GM12892 (cell line): Measurements from ENCODE around the gene AP1M2.

Experiments used
- DNase-seq: peaks from one replicate; pipeline ENCODE4 v3.0.0; 2011; ENCODE audit not compliant: insufficient read length
- FAIRE-seq: peaks from 2 replicates; lab custom pipeline; 2011; peaks lifted over from hg19 to GRCh38; lab: Jason Lieb, UNC
- POLR2A ChIP-seq: IDR thresholded peaks from 2 replicates; pipeline ENCODE4 v1.6.1; 2011; ENCODE audit warnings: low read depth, low read length, control low read depth
- POLR2AphosphoS5 ChIP-seq: IDR thresholded peaks from 2 replicates; pipeline ENCODE4 v1.6.1; 2011; ENCODE audit warnings: low read depth, low read length, control low read depth
- TAF1 ChIP-seq: IDR thresholded peaks from 2 replicates; pipeline ENCODE4 v1.6.1; 2011; ENCODE audit warnings: low read depth, mild to moderate bottlenecking, control low read depth, low read length, borderline replicate concordance

Gene AP1M2

GRCh38 chr19:10568062-10568825 is 18.9 kb downstream of the AP1M2 start:
- no peak for DNase-seq
- TF ChIP-seq TAF1, result no peak
- peak; percentile 33 for FAIRE-seq

GRCh38 chr19:10567656-10568055 is 19.5 kb downstream of the AP1M2 start:
- TF ChIP-seq POLR2AphosphoS5 (no peak), TAF1 (no peak), POLR2A (no peak)
- no peak for FAIRE-seq
- no peak for DNase-seq

DNA sequence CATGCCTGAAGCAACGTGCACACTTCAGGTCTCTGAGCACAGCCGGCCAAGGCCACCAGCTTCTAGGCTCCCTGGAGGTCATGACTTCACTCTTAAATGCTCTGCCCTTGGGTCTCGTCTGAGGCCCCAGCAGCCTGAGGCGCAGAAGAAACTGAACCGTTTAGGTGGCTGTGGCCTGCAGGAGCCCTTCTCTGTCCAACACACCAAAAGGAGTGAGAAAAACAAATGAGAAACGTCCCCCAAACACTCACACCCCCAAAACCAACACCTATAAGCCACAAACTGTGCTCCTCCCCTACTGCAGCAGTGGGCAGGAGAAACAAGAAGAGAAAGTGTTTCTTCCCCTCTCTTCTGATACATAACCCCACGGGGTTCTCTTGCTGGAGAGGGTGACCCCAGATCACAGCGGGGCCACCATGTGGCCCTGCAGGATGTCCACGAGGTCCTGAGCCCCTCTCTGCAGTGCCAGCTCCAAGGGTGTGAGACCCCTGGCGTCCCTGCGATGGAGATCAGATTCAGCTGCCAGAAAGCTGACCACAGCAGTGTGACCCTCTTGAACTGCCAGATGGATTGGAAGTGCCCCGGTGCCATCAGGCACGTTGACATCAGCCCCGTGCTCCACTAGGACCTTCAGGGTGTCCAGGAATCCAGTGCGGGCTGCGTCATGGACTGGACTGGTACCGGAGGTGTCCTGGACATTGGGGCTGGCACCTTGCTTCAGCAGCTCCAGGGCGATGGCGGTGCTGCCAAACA is 20.3 kb downstream of the AP1M2 start:
- TF ChIP-seq TAF1 (peak; percentile 37; the same call in 1 of the 2 replicates), POLR2A (peak; percentile 43), POLR2AphosphoS5 (0 out of 2 replicates have a peak, but pooled peaks have one; percentile 31)
- DNase-seq, result no peak
- peak; percentile 87 for FAIRE-seq

GRCh38 chr19:10566408-10566657 is 20.8 kb downstream of the AP1M2 start:
- FAIRE-seq, result no peak
- no peak for TF ChIP-seq TAF1
- no peak for TF ChIP-seq POLR2AphosphoS5
- TF ChIP-seq POLR2A, result no peak
- no peak for DNase-seq

DNA sequence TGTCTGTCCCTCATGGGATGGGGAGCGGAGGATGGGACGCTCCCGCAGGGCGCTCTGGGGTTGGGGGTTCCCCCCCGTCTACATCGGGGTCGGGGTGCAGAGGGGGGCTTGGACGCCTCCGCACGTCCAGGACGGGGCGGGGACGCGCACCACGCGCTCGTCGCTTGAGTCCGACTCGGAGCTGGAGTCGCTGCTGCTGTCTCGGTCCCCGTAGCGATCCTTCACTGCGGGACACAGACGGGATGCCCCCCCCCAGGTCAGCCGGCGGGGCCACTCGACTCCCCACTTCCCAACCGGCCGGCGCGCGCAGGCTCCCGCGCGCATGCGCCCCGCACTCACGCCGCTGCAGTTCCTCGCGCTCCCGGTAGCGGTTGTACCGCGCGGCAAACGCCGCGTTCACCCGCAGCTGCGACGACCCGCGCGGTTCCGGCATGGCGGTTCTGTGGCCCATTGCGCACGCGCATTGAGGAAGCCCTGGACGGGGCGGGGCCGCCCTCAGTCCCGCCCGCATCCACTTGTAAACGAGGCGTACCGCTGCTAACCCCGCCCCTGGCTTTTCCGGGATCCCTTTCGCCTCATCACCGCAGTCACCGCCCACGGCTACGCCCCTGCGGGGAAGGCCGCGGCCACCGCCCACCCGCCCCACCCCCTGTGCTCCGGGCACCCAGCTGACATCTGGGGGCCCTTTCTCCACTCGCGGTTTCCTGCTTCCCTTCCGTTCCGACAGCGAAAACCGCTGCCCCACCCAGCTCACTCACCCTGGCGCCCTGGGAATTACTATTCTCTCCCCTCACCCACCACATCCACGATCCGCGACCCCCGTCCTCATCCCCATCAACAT is 21.3 kb downstream of the AP1M2 start, which contains the start of gene KRI1:
Gene KRI1 (minus strand): TSS at position 444 of the 841 bp plus-strand sequence. CDS start 11 bp downstream, at position 433.
- FAIRE-seq, result peak; percentile 99
- peak; percentile 95 for DNase-seq
- peak; percentile 68; the same call in 1 of the 2 replicates for TF ChIP-seq TAF1
- peak; percentile 72 for TF ChIP-seq POLR2AphosphoS5
- TF ChIP-seq POLR2A, result peak; percentile 83

GRCh38 chr19:10565028-10565566 is 22.0 kb downstream of the AP1M2 start:
- peak; percentile 14 for FAIRE-seq
- TF ChIP-seq POLR2A (no peak), TAF1 (no peak), POLR2AphosphoS5 (no peak)
- peak; percentile 78 for DNase-seq

DNA sequence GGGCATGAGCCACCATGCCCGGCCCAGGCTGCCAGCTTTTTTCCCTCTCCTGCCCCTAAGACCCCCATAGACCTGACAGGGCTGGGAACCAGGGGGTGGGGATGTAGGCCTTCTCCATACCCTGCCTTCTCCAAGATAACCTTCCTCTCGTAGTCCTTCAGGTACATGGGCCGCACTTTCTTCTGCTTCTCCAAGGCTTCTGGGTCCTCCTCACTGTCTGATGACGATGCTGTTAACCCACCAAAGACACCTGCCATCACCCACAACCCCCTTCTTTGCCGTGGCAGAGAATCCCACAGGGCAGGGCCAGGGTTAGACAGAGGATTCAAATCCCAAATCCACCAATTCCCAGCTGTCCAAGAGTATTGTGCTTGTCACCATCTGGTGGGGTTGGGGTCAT is 24.5 kb downstream of the AP1M2 start:
- FAIRE-seq (no peak), DNase-seq (no peak)
- TF ChIP-seq TAF1, result no peak
- no peak for TF ChIP-seq POLR2A

GRCh38 chr19:10560154-10560553 is 27.0 kb downstream of the AP1M2 start:
- FAIRE-seq (no peak), DNase-seq (no peak)
- TF ChIP-seq POLR2AphosphoS5 (no peak), TAF1 (no peak), POLR2A (no peak)

- no peak for FAIRE-seq
Observed at GRCh38 chr19:10557603-10558197, 29.4 kb downstream of the AP1M2 start.

DNA sequence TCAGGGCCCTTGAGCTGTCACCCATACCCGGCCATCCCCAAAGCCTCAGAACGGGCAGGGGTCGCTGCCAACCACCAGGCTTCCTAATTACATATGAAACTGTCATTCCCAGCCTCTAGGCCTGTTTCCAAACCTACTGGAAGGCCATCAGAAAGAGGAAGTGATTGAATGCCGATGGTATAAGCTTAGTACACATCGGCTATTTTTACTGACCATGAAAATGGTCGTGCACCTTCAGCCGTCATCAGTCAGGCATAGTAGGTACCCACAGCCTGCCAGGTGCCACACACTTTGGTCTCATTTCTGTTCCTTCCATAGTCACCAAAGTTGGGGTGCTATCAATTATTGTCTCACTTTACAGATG is 31.5 kb downstream of the AP1M2 start:
- DNase-seq (no peak), FAIRE-seq (no peak)
- TF ChIP-seq POLR2AphosphoS5, result no peak
- no peak for TF ChIP-seq TAF1
- no peak for TF ChIP-seq POLR2A

More at GRCh38 chr19:10557603-10558197, 29.4 kb downstream of the AP1M2 start:
- peak; percentile 35; the same call in 1 of the 2 replicates for TF ChIP-seq POLR2A
- TF ChIP-seq TAF1, result no peak
- DNase-seq, result no peak
